Ecto neural progenitor cell (in vitro differentiated cells): ENCODE results near the gene EIF1.
"Not testable (repeated sequence)": the region's sequence is repeated elsewhere in the genome, so short reads cannot be mapped to it uniquely, and the experiment has no call there.

Experiments used
- DNase-seq: peaks from one replicate; pipeline ENCODE4 v3.0.0-alpha.2; 2018; ENCODE audit warnings: low spot score

EIF1 gene

DNA sequence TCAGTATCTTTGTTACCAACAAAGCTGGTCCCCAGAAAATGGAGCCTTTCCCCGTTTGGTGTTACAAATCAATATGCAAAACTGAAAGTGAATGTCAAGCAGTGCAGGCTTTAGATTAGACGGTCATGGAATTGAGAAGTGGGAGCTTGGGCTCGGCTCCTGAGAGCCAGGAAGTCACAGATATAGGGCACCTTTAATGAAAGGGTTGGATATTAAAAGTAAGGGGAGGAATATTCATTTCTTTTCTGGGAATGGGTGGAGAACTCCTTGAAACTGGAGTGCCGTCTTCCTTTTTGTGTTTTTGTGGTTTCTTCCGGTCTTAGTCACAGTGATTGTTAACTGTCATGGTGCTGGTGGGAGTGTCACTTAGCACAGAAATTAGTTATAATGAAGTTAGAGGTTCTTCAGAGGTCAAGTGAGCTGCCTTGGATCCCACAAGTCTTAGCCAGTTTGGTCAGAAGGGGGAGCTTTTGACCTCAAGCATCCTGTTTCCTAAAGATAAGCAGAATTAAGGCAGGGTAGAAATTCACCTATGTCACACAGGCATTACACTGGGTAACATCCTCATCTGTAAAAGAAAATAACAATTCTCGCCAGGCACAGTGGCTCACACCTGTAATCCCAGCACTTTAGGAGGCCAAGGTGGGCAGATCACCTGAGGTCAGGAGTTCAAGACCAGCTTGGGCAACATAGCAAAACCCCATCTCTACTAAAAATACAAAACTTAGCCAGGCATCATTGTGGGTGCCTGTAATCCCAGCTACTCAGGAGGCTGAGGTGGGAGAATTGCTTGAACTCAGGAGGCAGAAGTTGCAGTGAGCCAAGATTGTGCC lies 9.6 kb upstream of the EIF1 start:
- DNase-seq, result no peak

DNA sequence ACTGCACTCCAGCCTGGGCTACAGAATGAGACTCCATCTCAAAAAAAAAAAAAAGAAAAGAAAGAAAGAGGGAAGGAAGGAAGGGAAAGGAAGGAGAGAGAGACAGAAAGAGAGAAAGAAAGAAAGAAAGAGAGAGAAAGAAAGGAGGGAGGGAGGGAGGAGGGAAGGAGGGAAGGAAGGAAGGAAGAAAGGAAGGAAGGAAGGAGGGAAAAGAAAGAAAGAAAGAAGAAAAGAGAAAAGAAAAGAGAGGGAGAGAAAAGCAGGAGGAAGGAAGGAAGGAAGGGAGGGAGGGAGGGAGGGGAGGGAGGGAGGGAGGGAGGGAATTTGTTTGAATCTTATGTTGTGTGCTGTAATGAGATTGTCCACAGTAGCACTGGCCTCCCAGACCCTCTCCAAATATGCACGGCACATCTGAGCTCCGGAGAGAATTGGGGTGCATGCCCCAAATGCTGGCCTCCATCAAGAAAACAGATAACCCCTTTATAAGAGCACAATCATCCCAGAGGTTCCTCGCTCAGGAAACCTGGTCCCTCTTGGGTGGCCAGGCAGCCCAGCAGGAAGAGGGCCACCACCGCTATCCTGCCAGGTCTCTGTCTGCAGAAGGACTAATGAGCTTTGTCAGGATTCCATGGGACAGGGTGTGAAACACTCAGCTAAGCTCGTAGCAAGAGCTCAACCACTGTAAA lies 8.8 kb upstream of the EIF1 start:
- DNase-seq, result no peak

DNA sequence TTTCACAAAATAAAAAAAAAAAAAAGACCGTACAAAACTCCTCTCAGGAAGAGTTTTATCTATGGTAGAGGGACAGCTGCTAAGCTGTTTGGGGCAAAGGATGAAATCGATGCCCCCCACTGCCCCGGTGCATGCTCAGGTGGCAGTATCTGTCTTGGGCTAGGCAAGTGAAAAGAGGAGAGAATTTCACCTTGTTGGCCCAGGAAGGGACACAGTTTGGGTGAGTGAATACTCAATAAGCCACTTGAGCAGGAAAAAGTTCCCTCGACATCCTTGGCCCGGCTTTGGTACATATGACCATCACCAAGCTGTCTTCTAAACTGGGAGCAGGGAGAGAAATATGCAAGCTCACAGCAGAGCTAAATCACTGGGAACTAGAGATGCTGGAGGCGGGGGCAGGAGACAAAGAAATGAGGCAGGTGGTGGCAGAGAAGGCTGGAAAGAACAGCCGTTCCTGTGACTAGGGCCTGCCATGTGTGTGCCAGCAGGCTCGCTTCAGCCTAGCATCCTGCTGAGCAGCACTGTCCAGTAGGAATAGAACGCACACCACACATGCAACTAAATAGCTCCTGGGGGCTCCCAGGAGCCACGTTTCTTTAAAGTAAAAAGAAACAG lies 8.2 kb upstream of the EIF1 start:
- DNase-seq, result no peak

DNA sequence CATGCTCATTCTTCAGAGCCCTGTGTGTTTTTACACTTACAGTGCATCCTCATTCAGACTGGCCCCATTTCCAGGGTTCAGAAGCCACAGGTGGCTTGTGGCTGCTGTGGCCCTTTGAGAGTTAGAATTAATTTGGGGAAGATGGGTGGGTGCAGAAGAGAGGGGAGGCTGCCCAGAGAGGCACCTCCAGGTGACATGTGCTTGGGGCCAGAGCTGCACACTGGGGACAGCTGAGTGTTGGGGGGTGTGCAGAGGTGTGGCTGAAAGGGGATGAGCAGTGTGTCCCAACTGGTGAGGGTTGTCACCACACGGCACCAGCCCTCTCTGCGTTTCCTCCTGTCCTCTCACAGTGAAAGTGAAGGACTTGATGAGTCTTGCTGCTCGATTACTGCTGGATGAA lies 6.9 kb upstream of the EIF1 start:
- no peak for DNase-seq

DNA sequence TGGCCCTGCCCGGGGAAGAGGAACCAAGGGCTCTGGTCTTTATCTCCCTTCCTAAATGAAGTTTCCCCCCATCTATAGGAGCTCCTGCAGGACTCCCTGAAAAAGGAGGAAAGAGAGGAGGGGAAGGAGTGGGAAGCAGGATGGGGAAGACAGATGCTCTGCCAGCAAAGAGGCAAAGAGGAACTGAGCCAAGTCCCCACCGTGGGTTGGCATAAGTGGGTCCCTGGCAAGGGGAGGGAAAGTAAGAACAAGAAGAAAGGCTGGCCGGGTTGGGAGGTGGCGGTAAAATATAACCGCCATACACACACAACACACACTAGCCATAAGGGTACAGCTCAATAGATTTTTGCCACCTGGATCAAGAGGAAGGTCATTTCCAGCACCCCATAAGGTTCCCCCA lies 6.1 kb upstream of the EIF1 start:
- no peak for DNase-seq

DNA sequence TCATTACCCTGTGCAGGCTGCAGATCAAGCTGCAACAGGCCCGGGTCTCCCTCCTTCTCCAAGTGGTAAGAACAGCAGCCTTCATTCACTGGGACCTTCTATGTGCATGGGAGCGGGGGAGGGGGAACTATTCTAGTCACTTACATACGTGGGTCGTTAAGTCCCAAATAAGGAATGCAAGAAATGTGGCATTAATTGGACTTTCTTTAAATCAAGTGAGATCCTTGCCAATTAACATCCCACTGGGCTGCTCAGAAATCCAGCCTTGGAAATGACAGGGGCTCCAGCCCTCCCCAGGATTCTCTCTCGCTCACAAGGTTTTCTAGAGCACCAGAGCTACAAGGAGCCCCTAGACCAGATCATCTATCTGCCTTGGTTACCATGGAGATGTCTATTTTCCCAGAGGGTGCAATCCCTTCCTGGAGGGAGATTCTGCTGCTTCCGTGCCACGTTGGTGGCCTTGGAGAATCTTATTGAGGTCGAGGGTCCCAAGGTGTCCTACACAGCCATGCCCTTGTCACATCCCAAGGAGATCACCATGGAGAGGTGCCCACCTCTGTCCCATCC lies 5.2 kb upstream of the EIF1 start:
- no peak for DNase-seq

DNA sequence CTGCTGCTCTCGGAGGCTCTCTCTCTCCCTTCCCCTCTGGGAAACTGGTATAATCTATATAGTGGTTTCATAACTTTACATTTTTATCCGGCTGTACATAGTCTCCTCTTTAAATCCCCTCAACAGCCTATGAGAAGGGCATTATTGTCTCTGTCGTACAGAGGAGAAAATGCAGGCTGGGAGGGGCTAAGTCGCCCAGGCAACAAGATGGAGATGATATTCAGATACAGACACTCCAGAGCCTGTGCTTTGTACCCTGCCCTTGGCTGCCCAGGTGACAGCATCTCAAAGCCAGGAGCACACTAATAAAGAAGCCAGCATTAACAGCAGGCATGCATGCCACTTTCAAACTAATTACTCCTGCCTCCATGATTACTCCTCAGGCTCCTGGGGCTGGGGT lies 4.7 kb upstream of the EIF1 start:
- no peak for DNase-seq

DNA sequence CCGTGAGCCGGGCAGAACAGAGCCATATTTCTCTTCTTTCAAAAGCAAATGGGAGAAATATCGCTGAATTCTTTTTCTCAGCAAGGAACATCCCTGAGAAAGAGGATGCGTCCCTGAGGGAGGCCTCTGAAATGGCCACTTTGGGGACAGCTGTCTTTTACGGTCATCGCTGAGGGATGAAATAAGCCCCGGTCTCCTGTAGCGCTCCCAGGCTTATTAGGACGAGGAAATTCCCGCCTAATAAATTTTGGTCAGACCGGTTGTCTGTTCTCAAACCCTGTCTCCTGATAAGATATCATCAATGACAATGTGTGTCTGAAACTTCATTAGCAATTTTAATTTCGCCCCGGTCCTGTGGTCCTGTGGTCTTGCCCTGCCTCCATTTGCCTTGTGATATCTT lies 2.9 kb upstream of the EIF1 start:
- not testable (repeated sequence) for DNase-seq

DNA sequence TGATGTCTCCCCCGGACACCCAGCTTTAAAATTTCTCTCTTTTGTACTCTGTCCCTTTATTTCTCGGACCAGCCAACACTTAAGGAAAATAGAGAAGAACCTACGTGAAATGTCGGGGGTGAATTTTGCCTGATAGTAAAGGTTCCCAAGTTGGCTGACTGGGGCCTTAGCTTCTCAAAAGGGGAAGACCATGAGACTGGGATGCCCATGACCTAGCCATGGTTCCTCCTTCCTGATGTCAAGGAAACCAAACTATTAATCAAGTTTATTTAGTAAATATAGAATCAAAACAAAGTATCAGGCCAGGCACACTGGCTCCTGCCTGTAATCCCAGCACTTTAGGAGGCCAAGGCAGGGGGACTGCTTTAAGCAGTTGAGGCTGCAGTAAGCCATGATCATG lies 2.4 kb upstream of the EIF1 start:
- DNase-seq, result no peak

DNA sequence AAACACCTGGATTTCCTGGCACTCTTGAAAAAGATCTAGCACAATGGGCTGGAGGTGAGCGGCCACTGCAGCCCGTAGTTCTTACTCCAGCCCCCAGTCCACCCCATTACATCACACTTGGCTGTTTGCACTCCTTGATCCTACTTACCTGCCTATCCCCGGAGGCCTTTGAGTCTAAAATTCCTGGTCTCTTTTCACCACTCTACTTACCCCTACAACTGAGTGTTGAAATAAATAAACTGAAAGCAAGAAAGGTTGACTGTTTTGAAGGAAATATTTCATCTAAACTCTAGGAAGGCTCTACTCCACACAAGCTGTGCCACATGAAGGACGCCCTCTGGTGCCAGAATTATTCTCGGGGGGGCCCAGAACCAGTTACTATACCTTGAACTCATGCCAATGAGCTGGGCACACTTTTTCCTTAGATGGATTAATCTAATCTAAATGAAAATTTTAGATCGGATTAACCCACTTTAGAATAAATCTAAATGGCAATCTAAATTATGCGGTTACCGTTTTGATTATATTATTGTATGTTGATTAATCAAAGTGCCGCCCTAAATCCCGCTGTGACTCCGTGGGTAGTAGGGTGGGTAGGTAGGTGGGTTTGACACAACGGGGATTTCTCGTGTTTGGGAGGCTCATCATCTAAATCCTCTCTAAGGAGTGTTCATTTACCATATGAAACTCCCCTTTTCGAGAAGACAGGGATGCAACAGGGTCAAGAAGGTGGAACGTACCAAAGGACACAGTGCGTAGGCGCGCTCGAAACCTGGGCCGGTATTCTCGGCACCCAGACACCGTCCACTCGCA lies 651 bp upstream of the EIF1 start:
- no peak for DNase-seq

DNA sequence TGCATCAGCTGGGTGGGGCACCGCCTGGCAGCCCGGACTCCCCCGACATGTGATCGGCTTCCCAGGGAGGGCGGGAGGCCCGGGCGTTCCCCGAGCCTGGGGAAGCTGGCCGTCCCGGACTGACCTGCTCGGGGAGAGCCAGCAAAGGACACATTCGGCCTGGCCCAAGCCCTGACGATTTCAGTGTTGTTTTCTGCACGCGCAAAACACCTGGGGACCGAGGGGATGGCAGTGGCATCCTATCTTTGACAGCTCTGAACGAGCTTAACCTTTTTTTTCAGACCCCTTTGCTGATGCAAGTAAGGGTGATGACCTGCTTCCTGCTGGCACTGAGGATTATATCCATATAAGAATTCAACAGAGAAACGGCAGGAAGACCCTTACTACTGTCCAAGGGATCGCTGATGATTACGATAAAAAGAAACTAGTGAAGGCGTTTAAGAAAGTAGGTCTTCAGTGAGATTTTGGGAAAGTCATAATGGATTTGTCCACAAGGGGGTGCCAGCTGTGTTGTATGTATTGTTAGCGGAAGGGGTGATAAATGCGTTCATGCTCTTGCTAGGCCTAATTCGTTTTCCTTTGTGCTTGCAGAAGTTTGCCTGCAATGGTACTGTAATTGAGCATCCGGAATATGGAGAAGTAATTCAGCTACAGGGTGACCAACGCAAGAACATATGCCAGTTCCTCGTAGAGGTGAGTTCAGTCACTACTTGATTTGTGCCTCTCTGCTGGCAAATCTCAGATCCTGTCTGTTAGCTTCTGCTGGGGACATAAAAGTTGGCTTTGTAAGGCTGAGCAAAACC lies 1.0 kb downstream of the EIF1 start:
- peak; percentile 73 for DNase-seq

DNA sequence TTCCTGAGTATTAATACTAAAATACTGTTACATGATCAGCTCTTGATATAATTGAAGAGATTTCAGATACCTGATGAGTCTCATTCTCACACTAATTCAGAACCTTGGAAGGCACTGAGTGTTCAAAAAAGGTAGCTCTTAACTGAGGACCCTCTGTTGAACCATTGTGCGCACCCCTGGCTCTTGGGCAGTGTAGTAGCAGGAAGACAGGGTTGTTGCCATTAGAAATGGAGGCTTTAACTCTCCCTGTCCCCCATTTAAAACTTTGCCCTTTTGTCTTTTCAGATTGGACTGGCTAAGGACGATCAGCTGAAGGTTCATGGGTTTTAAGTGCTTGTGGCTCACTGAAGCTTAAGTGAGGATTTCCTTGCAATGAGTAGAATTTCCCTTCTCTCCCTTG lies 1.8 kb downstream of the EIF1 start:
- DNase-seq, result no peak

DNA sequence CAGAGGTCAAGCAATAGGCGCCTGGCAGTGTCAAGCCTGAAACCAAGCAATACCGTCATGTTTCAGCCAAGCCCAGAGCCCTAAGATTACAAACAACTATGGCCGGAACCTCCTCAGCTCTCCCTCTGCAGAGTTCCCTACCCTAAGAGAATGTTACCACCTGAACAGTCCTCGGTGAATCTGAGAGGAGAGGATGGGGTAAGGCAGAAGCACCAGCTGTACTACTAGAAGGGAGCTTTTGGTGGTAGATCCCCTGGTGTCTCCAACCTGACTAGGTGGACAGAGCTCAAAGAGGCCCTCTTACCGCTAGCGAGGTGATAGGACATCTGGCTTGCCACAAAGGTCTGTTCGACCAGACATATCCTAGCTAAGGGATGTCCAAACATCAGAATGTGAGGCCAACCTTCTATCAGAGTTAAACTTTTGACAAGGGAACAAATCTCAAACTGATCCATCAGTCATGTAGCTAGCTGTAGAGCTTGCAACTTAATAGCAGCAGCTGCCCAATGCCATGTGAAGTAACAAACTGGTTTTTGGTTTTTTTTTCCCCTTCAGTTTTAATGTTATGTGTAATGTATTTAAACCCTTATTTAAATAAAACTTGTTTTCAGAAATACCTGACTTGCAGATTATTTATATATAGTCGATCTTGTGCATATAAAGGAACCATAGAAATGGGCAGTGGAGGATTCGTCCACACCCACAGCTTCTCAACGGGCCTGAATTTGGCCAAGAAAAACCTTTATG lies 2.5 kb downstream of the EIF1 start:
- no peak for DNase-seq

DNA sequence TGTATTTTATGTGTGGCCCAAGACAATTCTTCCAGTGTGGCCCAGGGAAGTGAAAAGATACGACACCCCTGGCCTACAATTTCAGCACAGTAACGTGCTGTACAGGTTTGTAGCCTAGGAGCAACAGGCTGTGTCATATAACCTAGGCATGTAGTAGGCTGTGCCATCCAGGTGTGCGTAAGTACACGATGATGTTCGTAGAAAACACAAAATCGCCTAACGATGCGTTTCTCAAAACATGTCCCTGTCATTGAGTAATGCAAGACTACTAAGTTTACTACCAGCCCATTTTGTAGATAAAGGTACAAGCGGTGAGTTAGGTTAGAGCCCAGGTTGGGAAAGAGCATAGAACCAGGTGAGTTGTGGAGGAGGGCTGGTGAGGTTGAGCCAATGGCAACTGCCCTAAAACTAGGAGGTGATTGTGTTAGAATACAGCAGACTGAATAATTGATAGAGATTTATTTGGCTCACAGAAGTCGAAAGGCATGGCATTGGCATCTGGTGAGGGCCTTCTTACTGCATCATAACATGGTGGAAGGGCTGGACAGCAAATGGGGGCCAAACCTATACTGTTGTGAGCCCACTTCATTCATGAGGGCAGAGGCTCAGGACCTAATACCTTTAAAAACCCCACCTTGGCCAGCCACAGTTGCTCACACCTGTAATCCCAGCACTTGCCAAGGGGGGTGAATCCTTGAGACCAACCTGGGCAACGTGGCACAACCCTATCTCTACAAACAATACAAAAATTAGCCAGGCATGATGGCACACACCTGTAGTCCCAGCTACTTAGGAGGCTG lies 4.2 kb downstream of the EIF1 start:
- no peak for DNase-seq

DNA sequence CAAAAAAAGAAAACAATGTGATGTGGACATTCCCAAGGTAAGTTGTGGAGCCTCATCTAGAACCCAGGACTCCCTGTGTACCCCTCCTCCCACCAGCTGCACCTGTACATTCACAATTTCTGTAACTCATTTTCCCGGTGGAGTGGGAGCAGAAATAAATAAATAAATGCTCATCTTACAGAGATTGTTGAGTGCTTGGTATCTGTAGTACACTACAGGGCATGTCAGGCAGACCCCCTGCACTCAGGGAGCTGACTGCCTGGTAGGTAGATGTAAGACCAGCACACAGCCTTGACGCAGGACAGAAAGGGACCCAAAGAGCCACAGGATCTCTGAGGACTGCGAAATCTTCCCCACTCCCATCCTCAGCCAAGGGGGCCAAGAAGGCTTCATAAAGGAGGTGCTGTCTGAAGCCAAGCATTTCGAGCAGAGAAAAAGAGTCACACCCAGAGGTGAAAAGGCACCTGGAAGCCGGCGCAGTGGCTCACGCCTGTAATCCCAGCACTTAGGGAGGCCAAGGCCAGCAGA lies 6.5 kb downstream of the EIF1 start:
- no peak for DNase-seq

DNA sequence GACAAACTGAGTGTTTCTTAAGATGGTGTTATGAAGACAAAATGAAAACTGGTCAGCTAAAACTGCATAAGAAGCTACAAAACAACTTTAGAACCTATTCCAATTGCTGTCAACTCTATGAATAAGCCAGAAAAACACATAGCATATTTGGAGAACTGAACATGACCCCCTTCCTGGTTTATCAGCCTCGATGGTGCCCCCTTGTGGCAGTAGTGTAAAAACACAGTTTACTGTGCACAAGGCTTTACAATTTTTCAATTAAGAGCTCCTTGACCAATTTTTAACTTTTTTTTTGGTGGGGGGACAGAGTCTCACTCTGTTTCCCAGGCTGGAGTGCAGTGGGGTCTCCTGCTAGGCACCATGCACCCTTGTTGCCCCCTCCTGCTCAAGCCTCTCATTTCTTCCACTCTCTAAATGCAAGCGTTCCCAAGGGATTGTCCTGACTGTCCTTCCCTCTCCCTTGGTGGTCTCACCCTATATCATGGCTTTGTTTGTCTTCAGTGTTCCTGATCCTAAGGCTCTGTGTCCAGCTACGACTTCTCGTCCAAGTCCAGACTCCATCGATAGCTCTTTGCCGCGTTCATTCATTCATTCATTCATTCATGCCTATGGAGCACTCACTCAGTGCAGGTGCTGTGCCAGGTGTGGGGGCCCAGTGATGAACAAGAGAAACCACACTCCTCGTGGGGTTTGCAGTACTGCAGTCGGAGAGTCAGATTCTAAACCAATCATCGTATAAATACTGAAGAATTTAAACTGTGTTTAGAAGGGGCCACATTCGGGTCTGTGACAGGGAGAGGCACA lies 7.5 kb downstream of the EIF1 start:
- no peak for DNase-seq

DNA sequence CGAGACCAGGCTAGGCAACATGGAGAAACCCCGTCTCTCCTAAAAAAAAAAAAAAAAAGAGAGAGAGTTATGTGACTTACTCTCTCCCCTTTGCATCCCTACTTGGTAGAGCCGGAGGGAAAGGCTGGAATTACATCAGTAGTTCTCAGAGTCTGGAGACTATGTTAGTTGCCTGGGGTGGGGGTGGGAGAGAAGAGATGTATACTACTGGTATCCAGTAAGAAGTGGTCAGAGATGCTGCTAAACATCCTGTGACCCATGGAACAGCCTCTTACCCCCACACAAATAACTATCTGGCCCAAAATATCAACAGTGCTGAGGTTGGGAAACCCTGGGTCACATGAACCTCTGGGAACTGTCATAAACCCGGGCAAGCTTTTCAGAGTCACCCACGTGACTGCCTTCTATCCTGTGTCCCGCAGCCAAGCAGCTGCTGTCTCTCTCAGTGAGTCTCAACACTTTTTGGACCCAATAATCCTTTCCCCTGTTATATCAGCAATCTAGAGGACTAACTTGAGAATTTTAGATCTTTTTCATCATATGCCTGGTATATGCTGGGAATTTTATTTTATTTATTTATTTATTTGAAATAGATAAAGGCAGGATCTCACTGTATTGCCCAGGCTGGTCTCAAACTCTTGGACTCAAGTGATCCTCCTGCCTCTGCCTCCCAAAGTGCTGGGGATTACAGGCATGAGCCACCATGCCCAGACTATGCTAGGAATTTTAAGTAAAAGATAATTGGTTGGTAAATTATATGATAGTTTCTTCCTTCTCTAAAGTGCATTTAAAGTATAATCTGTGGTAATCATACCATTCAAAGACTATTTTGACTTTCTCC lies 8.7 kb downstream of the EIF1 start:
- no peak for DNase-seq

DNA sequence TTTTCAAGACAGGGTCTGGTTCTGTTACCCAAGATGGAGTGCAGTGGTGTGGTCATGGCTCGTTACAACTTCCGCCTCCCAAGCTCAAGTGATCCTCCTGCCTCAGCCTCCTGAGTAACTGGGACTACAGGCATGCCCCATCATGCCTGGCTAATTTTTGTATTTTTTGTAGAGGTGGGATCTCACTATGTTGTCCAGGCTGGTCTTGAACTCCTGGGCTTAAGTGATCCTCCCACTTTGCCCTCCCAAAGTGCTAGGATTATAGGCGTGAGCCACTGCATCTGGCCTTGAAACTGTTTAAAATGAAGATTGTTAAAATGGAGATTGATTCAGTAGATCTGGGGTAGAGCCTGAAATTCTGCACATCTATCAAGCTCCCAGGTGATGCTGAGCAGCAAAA lies 12.2 kb downstream of the EIF1 start:
- not testable (repeated sequence) for DNase-seq
